Measurements from ENCODE around the gene OTUD3. TPM values are rescaled to one million over a fixed set of nuclear protein-coding genes. Genes with fewer than 3 reads are reported as not detected.
A peak's percentile ranks its signal among the peaks of the same experiment; 100 is the strongest.

Gene OTUD3
- total and polyA plus RNA-seq, 9 of the 15 experiments (the other 6 are each of a cell fraction or from before 2014, with no cell fraction given): 2.0 to 16.6 (median 11.0) TPM

- TF ChIP-seq CEBPZ (IDR thresholded peaks at IDR 0.05; ENCODE audit: borderline replicate concordance, low read depth, low read length): no peak
- TF ChIP-seq HOMEZ (CRISPR knock-in tag; IDR thresholded peaks at IDR 0.05): no peak
- TF ChIP-seq NFXL1 (CRISPR knock-in tag; IDR thresholded peaks at IDR 0.05): no peak
- no peak for TF ChIP-seq NFIX (CRISPR knock-in tag; IDR thresholded peaks at IDR 0.05; ENCODE audit: low read depth)
- no peak for TF ChIP-seq CAMTA2 (CRISPR knock-in tag; conservative IDR thresholded peaks at IDR 0.05)
- no peak for TF ChIP-seq ZKSCAN3 (CRISPR knock-in tag; IDR thresholded peaks at IDR 0.05)
- no peak for TF ChIP-seq MLLT1 (IDR thresholded peaks at IDR 0.05)
- no peak for TF ChIP-seq ZNF140 (CRISPR knock-in tag; IDR thresholded peaks at IDR 0.05)
- no peak for TF ChIP-seq ZBTB8A (IDR thresholded peaks at IDR 0.05; ENCODE audit: partially characterized antibody)
- TF ChIP-seq ZNF644 (tag; IDR thresholded peaks at IDR 0.05; ENCODE audit: low read depth): no peak
- no peak for TF ChIP-seq ZNF449 (CRISPR knock-in tag; IDR thresholded peaks at IDR 0.05)
- TF ChIP-seq E2F5 (CRISPR knock-in tag; IDR thresholded peaks at IDR 0.05): no peak
- no peak for TF ChIP-seq EZH2 (IDR thresholded peaks at IDR 0.05; ENCODE audit: borderline replicate concordance, low read depth, low read length)
- no peak for TF ChIP-seq ZNF280B (CRISPR knock-in tag; IDR thresholded peaks at IDR 0.05)
- TF ChIP-seq POLR2H (tag; IDR thresholded peaks at IDR 0.05; ENCODE audit: low read depth): no peak
- TF ChIP-seq KDM1A (IDR thresholded peaks at IDR 0.05): peak; percentile 28 to 57; a peak in 1 of 4 replicates
Measured at GRCh38 chr1:19864570-19865160, 17.5 kb upstream of the OTUD3 start (continued).
